Ovary (tissue), 9 donors: ENCODE data around the gene EPHB6. TPM values are rescaled to one million over a fixed set of nuclear protein-coding genes. Genes with fewer than 3 reads are reported as not detected.

ENCODE experiments used
- DNase-seq, 5 donors: peaks; one replicate each; pipeline ENCODE4 v3.0.0-alpha.2; 2019 to 2020
- H3K27ac ChIP-seq, 2 donors: fragments of 200-600 bp; one replicate each; pipeline versions ENCODE4 v1.5.1 to v1.8.0; 2019 to 2022
- H3K27me3 ChIP-seq: fragments of 200-600 bp; one replicate; pipeline ENCODE4 v1.8.0; 2022
- H3K36me3 ChIP-seq: fragments of 200-600 bp; sonication (generic); one replicate; pipeline ENCODE4 v1.5.1; 2019
- H3K4me1 ChIP-seq: one replicate; pipeline ENCODE4 v1.8.1; 2013; ENCODE audit warnings: mild to moderate bottlenecking, moderate library complexity; ENCODE audit not compliant: insufficient read depth
- H3K4me3 ChIP-seq: fragments of 200-600 bp; sonication (generic); one replicate; pipeline ENCODE4 v1.5.1; 2017
- H3K9me3 ChIP-seq, 2 donors: fragments of 200-600 bp in 1 of 2; sonication (generic) in 1 of 2; one replicate each; pipeline versions ENCODE4 v1.5.1 to v1.8.1; 2013 to 2019; ENCODE audit warnings: mild to moderate bottlenecking in 1 of 2, moderate library complexity in 1 of 2
- EP300 ChIP-seq: sonication (generic); formaldehyde crosslinking; IDR thresholded peaks from one replicate; pipeline ENCODE4 v1.6.1; 2017; ENCODE audit warnings: antibody characterized with exemption
- POLR2A ChIP-seq: fragments of 450-650 bp; IDR thresholded peaks from one replicate; pipeline ENCODE4 v1.6.1; 2017; ENCODE audit warnings: antibody characterized with exemption, mild to moderate bottlenecking, moderate library complexity
- WGBS, 3 donors: extraction: QIAGEN DNeasy Blood & Tissue Kit in 1 of 3; methylation state at CpG; one replicate each; pipeline versions ENCODE4 v1.1.5 to v1.1.7; 2013 to 2017; 5-methylcytosine and 5-hydroxymethylcytosine counted together
- intact Hi-C, 4 donors: fragments of 100-400 bp; cut with DNase I; formaldehyde crosslinking; loops; one replicate each; pipeline versions ENCODE4 v1.11.0 to v1.15.1; 2022 to 2023
- polyA plus RNA-seq, 2 donors: library from polyadenylated mRNA; stranded (reverse); fragments of 200-250 nt in 1 of 2; fragments of 350-450 nt in 1 of 2; fragmentation: Illumina TruSeq in 1 of 2; extraction: RNeasy Lipid Tissue Mini Kit (QIAGEN cat#74804) in 1 of 2; gene quantifications; one replicate each; pipeline ENCODE4 v1.2.3, GENCODE V29; 2013 to 2014
- total RNA-seq, 7 donors: library from RNA; depleted of rRNA in 2 of 7; stranded (reverse); fragments of >200 nt in 2 of 7; fragmentation: NEBNext Ultra II Directional in 3 of 7; extraction: Animal tissue kit (Norgen Biotek cat#: 25700) in 3 of 7; gene quantifications; one replicate each; pipeline versions ENCODE4 v1.1.0 to v1.2.4, GENCODE V29; 2016 to 2023
- TF ChIP-seq, protein P1 (sequence below), 3 donors: fragments of 450-650 bp in 2 of 3; fragments of 200-600 bp in 1 of 3; IDR thresholded peaks; one replicate each; pipeline versions ENCODE4 v1.5.1 to v1.8.0; 2016 to 2022; ENCODE audit warnings: antibody characterized with exemption in 3 of 3, mild to moderate bottlenecking in 1 of 3
- donor health status: DM: no; HTN: no; CAD: no; lungs with moderate emphysema.
- donor health status: DM: no; HTN: no; CAD: no.
- donor health status: Bipolar disorder and iron deficiency.
- donor health status: DM: yes; HTN: yes; CAD: no.
- donor health status: DM: no; HTN: no; CAD: no.
- donor health status: DM: yes; HTN: yes; CAD: no.

Gene EPHB6
- total and polyA plus RNA-seq, 9 donors = 10.7 to 41.1 (median 28.5) TPM

DNA sequence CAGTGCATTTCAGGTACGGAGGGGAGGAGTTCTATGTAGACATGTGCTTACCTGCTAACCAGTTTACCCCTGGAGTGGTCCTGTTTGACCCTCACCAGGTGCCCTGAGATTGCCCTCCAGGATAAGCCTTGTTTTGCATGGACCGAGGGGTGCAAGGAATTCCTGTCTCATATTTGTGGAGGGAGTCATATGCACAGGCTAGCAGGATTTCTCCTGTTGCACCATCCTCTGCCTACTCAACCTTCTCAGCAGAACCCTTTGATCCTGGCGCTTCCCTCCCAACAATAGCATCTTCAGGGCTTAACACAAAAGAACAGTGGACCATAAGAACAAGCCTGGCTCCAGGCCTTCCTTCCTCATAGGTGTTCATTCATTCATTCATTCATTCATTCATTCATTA, 23.4 kb downstream of the EPHB6 start:
- no peaks in the 10 kb centered on the region for H3K27me3 ChIP-seq
- H3K27ac ChIP-seq = no peak overlapping the region
- intact Hi-C loops = loop anchor here in 1 of 4 donors (10.0 kb wide), 1 partner anchor 336 kb away; no protein-coding TSS in a partner anchor
- H3K4me1 ChIP-seq = no peaks in the 10 kb centered on the region
- TF ChIP-seq, protein P1, sequence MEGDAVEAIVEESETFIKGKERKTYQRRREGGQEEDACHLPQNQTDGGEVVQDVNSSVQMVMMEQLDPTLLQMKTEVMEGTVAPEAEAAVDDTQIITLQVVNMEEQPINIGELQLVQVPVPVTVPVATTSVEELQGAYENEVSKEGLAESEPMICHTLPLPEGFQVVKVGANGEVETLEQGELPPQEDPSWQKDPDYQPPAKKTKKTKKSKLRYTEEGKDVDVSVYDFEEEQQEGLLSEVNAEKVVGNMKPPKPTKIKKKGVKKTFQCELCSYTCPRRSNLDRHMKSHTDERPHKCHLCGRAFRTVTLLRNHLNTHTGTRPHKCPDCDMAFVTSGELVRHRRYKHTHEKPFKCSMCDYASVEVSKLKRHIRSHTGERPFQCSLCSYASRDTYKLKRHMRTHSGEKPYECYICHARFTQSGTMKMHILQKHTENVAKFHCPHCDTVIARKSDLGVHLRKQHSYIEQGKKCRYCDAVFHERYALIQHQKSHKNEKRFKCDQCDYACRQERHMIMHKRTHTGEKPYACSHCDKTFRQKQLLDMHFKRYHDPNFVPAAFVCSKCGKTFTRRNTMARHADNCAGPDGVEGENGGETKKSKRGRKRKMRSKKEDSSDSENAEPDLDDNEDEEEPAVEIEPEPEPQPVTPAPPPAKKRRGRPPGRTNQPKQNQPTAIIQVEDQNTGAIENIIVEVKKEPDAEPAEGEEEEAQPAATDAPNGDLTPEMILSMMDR (IDR thresholded peaks at IDR 0.05) = no peak
- no peak for TF ChIP-seq EP300
- no peak for TF ChIP-seq POLR2A
- H3K9me3 ChIP-seq = no peaks in the 10 kb centered on the region
- H3K4me3 ChIP-seq = no peak overlapping the region
- DNase-seq = no peak
- H3K36me3 ChIP-seq = no peaks in the 10 kb centered on the region
- 88 to 93% (median 89%) methylated on average over 3 of the region's 3 CpGs for WGBS, 3 donors

DNA sequence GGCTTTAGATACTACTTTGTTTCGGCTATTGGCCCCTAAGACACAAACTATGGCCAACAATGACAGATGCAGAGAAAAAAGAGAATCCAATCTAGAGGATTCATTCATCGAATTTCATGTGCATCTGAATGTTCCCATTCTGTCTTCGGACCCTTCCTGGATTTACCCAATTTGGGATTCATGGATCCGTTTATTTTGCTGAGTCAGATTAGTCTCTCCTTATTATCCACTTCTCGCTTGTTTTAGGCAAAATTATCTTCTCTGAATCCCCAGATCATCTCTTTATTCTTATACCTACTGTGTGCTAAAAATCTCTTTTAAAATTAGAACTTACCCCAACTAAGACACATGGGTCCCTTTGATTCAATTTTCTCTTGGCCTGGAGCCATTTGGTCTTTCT, 24.2 kb downstream of the EPHB6 start:
- no peaks in the 10 kb centered on the region for H3K36me3 ChIP-seq
- H3K4me3 ChIP-seq = no peak overlapping the region
- DNase-seq = no peak
- no peaks in the 10 kb centered on the region for H3K27me3 ChIP-seq
- TF ChIP-seq, protein P1 (IDR thresholded peaks at IDR 0.05) = no peak
- TF ChIP-seq EP300 = no peak
- no peak for TF ChIP-seq POLR2A
- intact Hi-C loops = loop anchor here in 1 of 4 donors (10.0 kb wide), 1 partner anchor 336 kb away; no protein-coding TSS in a partner anchor
- H3K9me3 ChIP-seq = no peaks in the 10 kb centered on the region
- no peaks in the 10 kb centered on the region for H3K4me1 ChIP-seq
- H3K27ac ChIP-seq = no peak overlapping the region
- whole genome bisulfite sequencing, 3 donors = 86 to 91% (median 89%) methylated on average over 5 of the region's 5 CpGs

- 29 to 33% (median 30%) methylated on average over 8 of the region's 8 CpGs for WGBS, 3 donors
- H3K4me3 ChIP-seq = no peak overlapping the region
- intact Hi-C loops = loop anchor here in 1 of 4 donors (10.0 kb wide), 1 partner anchor 334 kb away; no protein-coding TSS in a partner anchor
- H3K9me3 ChIP-seq = no peaks in the 10 kb centered on the region
- no peak overlapping the region for H3K27ac ChIP-seq
- no peaks in the 10 kb centered on the region for H3K4me1 ChIP-seq
- no peaks in the 10 kb centered on the region for H3K27me3 ChIP-seq
- DNase-seq = no peak
- TF ChIP-seq, protein P1 (IDR thresholded peaks at IDR 0.05) = no peak
- TF ChIP-seq POLR2A (no peak), EP300 (no peak)
- H3K36me3 ChIP-seq = no peaks in the 10 kb centered on the region
Observed at GRCh38 chr7:142880876-142881505, 26.1 kb downstream of the EPHB6 start.

DNA sequence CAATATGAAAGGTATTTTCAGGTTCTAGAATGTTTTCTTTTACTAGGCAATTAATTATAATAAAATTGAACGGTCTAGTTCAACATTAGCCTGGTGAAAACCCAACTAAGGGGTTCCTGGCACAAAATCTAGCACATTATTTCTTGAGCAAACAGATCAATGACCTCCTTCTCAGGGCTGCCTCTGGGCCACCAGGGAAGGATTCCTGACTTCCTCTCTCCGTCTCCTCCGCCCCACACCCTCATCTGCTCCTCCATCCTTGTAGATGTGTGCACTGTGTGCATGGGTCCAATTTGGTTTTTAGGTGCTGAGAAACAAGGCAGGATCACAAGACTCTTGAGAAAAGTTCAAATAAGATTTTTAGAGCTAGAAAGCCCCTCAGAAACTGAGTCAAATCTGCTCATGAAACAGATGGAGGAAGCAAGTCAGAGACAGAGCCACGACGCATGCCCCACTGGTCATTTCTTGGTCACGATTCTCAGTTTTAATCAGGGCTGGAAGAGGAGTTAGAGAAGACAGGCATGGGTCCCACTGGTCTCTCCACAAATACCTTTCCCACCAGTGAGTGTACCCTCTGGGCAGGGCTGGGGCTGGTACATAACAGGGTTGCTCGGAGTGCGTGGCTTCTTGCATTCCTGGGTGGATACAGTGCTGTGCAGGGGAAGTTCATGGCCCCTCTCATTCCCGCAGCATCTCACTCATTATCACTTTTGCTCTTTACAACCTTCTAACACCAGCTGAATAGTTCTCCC, 26.9 kb downstream of the EPHB6 start:
- Histone ChIP-seq H3K4me3 (no peak overlapping the region), H3K27ac (no peak overlapping the region), H3K4me1 (no peaks in the 10 kb centered on the region), H3K36me3 (no peaks in the 10 kb centered on the region), H3K27me3 (no peaks in the 10 kb centered on the region), H3K9me3 (no peaks in the 10 kb centered on the region)
- TF ChIP-seq POLR2A = no peak
- TF ChIP-seq EP300 = no peak
- TF ChIP-seq, protein P1 (IDR thresholded peaks at IDR 0.05) = no peak
- 78 to 85% (median 82%) methylated on average over 9 of the region's 9 CpGs for WGBS, 3 donors
- intact Hi-C loops = loop anchor here in 1 of 4 donors (10.0 kb wide), 1 partner anchor 333 kb away; no protein-coding TSS in a partner anchor
- no peak for DNase-seq
